SIG-M5 treated with dmso at 0.1 percent for 504 hours (cell line): ENCODE results near the gene SPESP1.

Experiments used
- DNase-seq: peaks from one replicate; lab custom pipeline; 2025; ENCODE audit not compliant: unreplicated experiment; lab: John Stamatoyannopoulos, UW

Gene SPESP1

DNA sequence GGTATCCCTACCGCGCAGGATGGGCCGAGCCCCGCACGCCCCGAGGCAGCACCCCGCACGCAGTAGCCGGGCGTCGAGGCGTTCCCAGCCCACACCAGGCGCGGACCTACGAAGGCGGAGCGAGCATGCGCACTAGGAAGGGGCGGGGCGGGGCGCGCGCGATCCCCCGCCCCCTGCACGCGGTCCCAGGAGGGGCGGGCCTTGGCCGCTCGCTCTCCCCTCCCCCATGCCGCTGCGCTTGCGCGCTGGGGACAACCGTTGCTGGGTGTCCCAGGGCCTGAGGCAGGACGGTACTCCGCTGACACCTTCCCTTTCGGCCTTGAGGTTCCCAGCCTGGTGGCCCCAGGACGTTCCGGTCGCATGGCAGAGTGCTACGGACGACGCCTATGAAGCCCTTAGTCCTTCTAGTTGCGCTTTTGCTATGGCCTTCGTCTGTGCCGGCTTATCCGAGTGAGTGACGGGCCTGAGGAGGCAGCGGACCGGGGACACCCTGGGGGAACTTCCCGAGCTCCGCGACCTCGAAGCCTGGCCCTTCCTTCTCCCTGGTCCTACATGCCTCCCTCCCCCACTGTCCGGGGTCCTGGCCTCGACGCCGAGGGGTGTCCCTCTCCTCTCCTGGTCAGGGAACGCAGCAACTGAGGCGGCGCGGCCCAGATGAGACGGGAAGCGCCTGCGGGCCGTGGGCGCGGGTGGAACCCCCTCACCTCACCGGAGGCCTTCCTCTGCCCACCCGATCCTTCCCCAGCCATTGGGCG is at the start of gene SPESP1:
Gene SPESP1, plus strand, starts transcription at position 258 of the 755 bp plus-strand sequence. Its CDS starts 129 bp downstream, at position 387.
- no peak for DNase-seq

DNA sequence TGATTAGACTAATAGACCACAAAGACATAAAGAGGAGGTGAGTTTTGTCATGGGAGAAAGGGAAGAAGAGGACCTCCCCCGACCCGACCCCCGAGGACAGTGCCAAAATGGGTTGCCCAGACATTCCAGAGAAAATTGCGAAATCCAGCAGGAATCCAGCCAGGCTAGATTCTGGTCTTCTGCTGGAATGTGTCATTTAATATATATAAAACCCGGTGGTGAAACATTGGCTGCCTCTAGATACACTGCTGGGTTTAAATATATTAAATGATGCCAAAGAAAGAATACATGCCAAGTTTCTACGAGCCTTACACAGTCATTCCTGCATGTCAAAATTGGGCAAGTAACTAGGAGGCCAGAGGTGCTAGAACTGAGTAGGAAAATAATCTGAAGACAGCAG is 45.3 kb upstream of the SPESP1 start:
- DNase-seq: no peak

DNA sequence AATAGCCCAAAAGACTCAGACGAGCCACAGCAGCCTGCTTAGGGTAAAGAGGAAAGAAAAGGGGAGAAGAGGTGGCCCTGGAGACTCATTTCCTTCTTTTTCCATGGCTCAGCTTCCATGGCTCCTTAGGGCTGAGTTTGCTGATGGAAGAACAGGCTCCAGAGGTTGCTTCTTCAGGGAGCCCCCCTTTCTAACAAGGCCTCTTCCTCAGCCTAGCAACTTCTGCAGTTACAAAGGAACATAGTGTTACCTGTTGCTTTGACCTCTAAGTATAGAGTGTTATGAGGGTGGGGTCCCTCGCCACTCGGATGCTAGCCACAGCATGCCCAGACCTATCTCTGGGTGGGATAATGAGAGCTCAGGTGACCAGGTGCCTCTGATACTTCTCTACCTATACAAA is 43.2 kb upstream of the SPESP1 start:
- no peak for DNase-seq

DNA sequence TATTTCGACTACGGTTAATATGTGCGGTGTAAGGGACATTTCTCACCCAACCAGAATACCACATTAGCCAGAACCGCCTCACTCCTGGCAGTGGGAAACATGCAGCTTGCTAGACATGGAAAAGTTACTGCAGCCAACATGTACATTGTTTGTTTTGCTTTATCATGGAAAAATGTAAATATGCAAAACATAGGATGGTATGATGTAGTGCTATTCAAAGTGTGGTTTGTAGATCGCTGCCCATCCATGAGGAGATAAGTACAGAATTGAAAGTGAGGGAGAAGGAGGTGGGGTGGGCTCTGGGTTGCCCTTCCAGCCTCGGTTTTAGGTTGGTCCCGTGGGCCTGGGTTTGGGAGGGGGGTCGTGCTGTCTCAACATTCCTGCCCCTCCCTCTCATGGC is 42.5 kb upstream of the SPESP1 start:
- no peak for DNase-seq

DNA sequence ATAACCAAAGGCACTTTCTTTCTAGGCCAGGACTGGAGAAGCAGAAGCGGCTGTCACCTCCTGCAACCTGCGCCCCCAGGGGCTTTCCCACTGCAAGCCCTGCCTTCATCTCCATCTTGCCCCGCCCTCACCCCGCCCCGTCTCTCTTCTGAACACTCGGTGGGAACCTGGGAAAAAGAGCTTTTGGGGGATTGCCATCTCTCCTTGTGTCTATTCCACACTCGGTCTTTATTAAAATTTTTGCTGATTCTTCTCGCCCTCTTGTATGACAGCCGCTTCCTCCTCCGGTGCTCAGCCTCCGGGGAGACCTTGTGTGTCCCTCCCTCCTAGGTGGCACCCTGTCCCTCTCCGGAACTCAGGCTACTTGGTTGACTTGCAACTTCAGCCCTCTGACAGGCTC is 41.9 kb upstream of the SPESP1 start:
- no peak for DNase-seq

DNA sequence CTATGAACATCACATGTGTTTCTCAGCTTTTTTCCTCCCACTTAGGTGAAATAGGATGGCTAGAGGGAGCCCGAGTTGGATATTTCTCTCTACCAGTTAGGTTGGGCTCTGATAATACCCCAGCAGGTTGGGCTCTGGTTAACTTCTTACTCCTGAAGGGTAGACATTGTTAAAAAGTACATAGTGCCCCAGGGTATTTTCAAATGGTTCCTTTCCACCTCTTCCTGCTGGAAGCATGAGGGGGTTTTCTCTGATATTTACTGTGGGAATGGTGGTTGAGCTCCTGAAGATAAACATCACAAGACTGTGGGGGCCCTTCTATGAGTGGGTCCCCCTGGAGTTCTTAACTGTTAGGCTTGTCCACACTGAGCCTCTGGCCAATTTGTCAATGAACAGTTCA is 36.1 kb upstream of the SPESP1 start:
- no peak for DNase-seq

DNA sequence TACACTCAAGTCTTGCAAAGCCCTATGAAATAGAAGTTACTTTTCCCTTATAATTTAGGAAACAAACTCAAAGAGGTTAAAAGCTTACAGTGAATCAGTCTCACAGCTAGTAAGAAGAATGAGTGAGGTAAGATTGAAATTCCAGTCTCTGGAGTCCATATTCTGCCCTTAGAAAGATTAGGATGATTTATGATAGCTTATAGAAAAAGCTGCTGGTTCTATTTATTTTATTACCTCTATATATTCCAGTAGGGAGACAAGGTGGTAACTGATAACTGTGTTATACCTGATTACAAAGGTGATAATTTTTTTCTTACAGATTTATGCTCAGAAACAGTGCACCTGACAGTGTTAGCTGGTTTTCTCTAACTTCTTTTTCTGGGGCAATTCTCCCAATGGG is 34.1 kb upstream of the SPESP1 start:
- no peak for DNase-seq

DNA sequence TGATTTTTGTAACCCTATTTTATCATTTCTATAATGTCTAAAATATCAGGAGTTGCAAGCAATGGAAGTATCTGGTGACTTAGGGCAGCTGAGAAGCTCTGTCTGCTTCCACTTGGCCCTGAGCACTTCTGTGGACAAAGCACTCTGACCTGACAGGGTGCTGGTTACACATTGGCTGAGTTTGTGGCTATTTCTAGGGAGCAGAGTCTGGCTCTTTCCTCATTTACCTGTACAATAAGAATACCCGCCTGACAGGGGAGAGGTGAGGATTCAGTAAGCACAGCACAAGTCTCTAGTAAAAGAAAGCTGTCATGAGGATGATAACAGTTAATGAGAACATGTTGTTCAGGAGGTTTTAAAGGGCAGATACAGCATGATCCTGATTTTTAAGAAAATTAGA is 33.3 kb upstream of the SPESP1 start:
- DNase-seq: no peak

DNA sequence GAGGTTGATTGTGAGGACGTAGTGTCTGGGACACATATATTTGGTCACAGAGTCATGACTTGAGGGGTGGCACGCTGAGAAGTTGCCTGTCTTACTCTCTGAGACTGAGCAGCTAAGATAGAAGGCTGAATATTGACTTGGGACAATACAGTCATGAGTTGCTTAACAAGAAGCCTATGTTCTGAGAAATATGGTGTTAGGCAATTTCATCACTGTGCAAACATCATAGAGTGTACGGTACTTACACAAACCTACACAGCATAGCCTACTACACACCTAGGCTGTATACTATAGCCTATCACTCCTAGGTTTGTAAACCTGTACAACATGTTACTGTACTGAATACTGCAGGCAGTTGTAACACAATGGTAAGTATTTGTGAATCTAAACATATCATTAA is 30.3 kb upstream of the SPESP1 start:
- no peak for DNase-seq

DNA sequence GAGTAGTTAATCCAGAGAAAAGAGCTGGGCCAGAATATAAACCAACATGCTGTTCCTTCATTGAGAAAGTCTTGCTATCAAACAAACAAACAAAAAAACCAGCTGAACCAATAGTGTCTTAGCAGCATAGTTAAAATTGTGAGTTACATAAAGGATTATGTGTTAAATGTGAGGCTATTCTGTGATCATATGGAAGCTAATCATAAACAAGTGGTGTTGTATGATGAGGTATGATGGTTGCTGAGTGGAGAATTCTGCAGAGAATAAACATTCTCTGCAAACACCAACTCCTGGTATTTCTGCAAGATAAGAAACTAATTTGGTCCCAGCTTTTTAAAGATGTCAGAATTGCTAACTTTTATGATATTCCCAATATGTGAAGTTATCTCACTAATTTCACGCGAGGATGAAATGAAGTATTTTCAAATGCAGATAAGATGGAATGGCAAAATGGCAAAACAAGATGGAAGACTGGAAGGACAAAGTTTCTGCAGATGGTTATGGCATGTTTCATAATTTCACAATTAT is 22.9 kb upstream of the SPESP1 start:
- DNase-seq: no peak

DNA sequence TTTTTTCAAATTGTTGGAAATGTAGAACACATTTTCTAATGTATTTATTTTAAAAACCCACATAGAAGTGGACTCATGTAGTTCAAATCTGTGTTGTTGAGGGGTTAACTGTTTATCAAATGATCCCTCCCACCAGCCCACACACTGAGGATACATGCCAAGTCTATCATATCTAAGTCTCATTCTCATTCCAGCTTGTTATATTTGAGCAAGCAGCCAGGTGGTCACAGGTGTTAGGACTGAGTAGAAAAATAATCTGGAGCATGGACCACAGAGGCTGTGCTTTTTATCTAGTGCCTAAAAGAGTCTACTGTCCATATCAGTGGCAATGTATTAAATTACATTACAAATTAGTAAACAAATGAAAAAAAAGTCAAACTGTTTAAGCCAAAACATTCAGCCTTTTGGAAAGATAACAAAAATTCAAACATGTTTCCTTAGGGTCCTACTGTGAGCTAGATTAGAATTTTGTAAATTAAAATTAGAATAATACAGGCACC is 20.7 kb upstream of the SPESP1 start:
- DNase-seq: no peak

DNA sequence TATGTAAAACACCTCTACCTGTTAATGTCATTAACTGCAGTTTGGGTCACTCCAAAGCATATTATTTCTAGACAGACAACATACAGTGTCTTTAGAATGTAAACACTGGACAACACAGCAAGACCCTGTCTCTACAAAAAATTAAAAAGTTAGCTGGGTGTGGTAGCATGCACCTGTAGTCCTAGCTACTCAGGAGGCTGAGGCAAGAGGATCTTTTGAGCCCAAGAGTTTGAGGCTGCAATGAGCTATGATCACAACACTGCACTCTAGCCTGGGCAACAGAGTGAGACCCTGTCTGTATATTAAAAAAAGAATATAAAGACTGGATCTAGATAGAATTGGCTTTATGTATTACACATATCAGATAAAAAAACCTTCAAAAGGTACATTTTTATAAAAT is 20.0 kb upstream of the SPESP1 start:
- DNase-seq: no peak

DNA sequence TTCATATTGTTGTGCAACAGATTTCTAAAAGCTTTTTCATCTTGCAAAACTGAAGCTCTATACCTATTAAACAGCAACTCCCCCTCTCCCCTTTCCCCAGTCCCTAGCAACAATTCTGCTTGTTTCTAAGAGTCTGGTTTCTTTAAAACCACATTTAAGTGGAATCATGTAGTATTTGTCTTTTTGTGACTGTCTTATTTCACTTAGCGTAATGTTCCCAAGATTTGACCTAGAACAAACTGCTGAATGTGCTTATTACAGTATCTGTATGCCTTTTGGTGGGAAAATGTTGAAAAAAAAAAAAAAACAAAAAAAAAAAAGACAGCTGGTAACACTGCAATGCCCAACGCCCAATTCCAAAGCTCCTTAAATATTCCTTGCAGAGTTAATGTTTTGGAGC is 19.5 kb upstream of the SPESP1 start:
- DNase-seq: no peak

DNA sequence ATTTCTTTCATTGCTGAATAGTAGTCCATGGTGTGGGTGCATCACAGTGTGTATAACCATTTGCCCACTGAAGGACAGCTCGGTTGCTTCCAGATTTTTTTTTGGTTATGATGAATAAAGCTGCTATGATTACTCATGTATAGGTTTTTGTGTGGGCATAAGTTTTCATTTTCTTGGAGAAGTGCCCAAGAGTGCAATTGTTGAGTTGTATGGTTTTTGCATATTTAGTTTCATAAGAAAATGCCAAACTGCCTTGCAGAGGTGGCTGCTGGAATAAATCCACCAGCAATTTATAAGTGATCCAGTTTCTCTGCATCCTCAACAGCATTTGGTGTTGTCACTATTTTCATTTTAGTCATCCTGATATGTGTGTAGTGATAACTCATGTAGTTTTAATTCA is 8.4 kb upstream of the SPESP1 start:
- DNase-seq: no peak

DNA sequence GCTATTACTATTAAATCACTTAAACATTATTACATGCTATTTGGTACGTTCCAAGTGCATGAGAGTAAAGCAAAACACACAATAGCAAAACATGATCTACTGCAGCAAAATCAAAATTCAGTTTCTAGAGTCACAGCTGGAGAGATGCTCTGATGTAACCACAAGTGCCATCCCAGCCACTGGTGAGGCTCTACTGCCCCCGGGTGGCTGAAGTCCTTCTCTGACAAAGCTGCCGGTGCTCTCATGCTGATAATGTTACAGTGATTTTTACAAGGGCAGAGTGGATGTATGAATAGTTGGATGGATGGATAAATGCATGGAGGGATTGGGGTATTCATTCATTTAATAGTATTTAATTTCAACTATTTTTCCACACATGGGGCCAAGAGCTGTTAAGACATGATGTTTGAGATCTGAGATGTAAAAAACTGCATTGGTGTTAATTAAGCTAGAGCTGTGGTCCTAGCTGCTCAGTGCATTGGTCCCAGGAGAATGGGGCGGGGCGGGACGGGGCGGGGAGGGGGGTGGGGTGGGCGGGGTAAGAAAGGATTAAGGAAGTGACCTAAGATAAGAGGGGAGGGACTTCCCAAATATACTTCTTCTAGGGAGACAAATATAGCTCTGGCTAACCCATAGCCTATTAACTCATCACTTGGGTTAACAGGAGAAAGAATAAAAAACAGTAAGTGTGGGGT is 5.3 kb upstream of the SPESP1 start:
- DNase-seq: peak; percentile 75

DNA sequence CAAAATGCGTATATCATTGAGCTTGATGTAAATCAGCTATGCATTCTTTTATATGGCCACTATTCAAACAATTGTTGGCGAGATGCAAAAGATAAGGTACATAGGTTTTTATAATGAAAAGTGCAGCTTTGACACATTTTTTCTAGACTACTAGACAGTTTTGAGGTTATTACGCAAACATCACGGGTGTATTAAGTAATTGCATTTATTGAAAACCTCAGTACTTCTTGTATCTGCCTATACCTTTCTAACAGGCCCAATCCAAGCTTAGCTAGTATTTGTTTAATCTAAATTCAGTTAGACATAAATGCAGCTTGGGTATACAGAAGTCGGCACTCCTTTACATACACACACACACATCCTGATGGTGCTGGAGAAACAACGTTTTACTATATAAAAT is 2.7 kb downstream of the SPESP1 start:
- no peak for DNase-seq

DNA sequence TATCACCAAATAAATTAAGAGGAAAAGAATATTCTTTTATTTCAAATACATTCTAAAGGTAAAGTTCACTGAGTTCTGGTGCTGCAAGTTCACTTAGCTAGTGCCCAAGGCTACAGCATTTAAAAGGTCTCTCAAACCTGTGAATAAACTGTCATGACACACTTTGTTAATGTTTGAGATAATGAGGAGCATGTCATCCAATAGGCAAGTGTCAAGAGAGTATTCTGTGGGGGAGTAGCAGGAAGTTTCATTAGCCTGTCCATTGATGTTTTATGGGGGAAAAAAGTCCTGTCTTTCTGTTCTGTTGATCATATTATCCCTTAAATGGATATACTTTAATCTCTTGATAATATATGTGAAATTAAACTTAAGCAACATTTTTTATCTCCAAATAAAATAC is 4.0 kb downstream of the SPESP1 start:
- no peak for DNase-seq

DNA sequence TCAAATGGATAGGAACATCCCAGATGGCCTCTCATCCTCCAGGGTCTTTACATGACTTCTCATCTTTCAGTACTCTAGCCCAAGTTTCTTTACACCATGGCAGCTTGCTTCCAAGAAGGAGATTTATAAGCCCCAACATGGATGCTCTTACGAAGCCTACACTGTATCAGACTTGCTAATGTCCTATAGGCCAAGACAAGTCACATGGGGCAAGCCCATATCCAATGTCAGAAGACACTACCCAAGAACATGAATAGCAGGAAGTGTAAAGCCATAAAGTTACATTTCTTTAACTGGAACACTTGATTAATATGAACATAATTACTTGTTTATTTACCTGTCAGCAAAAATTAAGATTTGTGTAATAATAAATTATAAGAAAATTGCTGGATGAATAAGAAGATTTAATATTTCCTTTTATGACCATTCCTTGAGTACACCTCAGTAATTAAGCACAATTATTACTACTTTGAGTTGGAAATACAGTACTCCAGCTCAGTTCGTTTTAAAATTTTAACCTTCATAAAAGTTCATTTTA is 5.1 kb downstream of the SPESP1 start:
- no peak for DNase-seq

DNA sequence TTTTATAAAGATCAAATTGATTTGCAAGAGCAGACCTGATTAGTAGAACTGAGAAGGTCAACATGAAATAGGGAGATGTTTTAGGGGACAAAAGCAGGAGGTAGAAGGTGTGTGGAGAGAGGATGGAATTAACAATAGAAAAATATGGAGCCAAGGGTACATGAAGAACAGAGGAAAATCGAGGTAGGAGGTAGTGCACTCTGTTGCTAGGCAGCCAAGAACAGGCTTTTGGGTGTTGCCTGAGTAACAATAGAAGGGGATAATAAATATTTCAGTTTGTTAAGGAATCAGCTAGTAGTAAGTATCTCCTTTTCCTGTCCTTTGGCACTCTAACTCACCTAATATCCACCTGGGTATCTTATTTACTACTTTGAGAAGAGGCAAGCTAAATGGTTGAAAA is 9.2 kb downstream of the SPESP1 start:
- no peak for DNase-seq

DNA sequence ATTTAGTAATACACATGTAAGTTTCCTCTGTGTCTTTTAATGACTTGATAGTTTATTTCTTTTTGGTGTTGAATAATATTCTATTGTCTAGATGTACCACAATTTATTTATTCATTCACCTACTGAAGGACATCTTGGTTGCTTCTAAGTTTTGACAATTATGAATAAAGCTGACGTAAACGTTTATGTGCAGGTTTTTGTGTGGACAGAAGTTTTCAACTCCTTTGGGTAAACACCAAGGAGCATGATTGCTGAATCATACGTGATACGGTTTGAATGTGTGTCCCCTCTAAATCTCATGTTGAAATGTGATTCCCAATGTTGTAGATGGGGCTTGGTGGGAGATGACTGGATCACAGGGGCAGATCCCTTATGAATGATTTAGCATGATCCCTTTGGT is 21.5 kb downstream of the SPESP1 start:
- no peak for DNase-seq

DNA sequence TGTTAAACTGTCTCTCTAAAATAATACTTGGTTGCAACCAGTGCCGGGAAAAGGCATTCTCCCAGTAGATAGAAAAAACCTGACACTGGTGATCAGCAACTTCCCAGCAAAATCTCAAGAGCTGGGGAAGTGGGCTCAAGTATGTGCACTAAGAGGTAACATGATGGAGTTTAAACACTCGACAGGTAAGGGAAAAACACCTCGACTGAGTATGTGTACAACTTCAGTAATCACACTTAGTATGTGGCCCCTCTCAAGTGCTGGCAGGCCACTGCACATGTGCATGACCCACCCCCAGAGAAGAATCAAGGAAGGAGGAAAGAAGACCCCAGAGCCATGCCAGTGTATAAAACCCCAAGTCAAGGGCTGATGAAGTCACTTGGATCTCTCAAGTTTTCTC is 27.4 kb downstream of the SPESP1 start:
- DNase-seq: no peak

DNA sequence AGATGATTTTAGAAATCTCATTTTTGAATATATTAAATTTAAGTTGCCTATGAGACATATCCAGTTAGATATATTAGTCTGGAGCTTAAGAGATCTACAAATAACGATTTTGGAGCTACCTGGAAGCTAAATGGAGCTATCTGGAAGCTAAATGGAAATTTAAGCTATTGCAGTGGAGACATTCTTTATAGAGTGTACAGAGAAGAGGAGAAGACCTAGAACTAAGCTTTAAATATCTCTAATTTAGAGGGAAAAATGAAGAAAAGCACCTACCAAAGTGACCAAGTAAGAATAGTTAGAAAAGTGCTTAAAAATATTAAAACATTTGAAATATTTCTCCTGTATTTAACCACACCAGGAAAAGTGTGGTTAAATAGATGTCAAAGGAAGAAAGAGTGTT is 28.3 kb downstream of the SPESP1 start:
- DNase-seq: no peak
